GM18511 (cell line): ENCODE measurements around the gene LPP.

Experiments used
- ATAC-seq: cut with Tn5 transposase; IDR thresholded peaks from one replicate; pipeline ENCODE4 v1.9.1; 2021; ENCODE audit warnings: mild to moderate bottlenecking, moderate library complexity; ENCODE audit not compliant: unreplicated experiment

Gene LPP

DNA sequence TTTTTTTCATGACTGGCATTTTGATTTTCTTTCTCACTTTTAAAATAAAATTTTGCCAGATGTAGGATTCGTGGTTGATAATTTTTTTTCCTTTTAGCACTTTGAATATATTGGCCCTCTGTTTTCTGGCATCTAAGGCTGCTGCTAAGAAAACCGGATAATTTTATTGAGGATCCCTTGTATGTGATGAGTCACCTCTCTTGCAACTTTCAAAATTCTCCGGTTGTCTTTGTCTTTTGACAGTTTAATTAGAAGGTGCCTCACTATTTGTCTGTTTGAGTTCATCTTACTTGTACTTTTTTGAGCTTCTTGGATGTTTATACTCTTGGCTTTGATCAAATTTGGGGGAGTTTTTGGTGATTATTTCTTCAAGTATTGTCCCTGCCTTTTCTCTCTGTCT is 349.7 kb downstream of the LPP start:
- no peak for ATAC-seq

DNA sequence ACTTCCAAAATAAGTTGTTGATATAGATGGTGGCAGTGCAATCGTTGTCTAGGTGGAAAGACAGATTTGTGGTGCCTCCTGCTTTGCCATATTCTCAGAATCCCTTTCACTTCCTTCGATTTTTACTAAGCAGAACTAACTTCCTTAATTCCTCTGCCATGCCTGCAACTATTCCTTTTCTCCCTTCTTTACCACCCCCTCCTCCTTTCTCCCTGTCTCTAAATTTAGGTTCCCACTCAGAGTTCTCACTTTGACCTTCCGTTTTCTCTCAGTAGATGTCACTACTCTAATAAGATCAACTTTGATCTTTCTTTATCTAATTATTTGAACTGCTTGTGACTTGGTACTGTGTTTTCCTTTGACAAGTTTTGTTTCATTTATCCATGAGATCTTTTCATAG is 351.2 kb downstream of the LPP start:
- ATAC-seq: no peak

DNA sequence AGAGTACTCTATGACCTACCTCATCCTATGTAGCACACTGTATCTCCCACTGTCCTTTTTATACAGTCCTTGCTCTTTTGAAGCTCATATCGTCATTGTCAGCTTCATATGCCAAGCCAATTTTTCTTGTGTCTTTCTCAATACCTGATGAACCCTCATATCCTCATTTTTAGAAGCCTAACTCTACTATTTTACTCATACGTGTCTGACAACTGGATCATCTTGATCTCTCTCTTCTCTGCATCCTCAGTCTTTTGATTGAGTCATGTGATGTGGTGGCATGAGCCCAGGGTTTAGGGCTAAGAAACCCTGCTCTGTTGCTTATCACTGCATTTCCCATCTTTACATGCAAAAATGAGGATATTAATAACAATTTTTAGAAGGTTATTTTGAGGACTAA is 352.0 kb downstream of the LPP start:
- no peak for ATAC-seq

DNA sequence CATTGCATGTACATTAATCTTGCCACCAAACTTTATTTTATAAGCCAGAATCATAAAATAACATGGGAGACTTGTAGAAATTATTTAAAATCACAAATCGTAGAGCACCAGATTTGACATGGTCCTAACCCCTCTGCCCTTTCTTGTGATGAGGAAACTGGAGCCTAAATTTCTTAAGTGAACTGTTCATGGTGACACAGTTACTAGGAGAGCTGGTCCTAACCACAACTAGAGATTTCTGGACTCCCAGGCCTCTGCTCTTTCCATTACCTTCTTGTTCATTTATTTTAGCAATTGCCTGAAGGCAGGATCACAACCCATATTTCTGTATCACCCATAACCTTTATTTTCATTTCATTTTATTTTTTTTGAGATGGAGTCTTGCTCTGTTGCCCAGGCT is 352.5 kb downstream of the LPP start:
- no peak for ATAC-seq

DNA sequence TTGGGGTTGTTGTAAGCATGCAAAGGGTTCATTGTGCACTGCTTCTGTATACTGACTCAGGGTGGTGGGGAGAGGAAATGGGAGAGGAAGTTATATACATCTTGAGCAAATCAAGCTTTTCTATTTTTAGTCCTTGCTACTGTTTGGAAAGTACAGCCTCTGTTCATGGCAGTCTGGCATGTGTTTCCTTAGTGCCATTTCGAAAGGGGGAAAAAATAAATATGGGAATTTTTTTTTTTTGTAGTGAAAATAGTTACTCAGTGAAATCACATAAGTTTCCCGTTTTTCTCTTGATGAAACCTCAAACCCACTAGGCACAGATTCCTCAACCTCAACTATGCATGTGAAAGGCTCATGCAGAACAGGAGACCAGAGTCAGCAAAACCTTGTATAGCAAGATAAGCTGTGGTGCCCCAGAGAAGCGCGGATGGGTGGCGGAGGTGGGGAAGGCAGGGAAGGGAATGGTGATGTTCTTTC is 353.3 kb downstream of the LPP start:
- ATAC-seq: no peak

DNA sequence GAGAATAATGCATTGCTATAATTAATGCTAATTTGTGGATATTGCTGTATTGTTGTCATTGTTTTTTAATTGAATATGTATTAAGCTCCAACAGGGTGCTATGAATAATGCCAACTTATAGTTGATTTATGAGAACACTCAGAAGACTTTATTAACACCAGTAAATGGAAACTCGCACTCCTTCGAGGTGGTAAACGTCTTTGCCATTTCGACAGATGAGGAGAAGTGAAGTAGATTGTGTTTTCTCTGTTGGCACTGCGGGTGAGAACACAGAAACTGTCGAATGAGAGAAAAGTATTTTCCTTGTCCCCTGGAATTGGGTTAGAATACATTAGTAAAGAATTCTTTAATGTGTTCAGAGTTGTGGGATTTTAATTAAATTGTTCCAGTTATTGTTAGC is 354.5 kb downstream of the LPP start:
- ATAC-seq: no peak

DNA sequence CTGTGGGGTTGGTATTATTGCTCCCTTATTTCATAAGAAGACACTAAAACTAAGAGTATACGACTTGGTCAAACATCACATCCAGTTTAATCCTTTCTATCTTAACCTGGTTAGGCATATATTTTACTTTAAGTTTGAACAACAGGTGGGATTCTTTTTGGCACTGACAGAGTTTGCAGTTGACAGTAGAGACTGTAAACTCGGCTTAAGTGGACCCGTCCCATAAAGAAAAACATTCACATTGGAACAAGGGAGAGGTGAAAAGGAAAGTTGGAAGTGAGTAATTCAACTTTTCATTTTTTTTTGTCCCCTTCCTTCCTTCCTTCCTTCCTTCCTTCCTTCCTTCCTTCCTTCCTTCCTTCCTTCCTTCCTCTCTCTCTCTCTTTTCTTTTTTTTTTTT is 355.4 kb downstream of the LPP start:
- no peak for ATAC-seq

DNA sequence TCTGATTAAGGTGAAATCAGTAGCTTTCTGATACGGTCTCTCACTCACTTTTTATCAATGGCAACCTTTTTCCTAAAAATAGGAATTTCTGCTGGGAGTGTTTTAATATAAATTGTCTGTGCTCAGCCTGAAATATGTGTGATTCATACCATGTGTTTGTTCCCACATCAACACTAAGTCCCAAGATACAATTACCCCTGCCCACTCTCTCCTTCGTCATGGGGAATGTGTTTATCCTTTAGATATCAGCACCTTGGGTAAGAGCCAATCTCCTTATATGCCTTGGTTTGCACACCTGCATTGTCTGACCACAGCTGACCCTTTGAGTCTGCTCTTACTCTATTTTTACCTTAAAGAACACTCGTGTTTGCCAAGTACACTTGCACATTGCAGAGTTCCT is 356.4 kb downstream of the LPP start:
- ATAC-seq: no peak

DNA sequence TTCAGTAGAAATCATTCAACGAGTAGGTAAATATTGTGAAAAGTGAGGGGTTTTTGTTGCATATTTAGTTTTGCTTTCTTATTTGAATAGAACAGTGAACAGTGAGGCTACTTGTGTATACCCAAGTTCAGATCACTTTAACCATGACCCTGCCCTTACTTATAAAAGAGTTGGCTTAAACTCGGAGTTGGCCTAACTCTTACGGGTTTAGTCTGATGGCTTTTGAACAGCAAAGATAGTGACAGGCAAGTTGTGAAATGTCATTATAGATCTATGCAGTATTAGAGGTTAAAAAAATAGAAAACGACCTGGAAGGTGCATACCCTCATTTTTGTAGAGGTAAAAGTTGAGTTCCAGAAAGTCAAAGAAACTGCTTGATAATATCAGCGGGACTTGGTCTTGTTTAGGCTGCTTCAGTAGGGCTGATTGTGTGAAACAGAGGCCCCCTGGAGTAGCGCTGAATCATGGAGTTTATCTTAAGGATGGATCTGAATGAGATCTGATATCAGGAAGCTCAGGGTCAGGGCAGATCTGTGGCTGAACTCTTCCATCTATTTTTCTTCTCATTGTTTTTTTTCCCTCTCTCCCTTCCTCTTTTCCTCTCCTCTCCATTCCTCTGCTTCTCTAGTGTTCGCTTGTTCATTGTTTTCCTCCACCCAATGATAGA is 359.8 kb downstream of the LPP start:
- ATAC-seq: no peak

DNA sequence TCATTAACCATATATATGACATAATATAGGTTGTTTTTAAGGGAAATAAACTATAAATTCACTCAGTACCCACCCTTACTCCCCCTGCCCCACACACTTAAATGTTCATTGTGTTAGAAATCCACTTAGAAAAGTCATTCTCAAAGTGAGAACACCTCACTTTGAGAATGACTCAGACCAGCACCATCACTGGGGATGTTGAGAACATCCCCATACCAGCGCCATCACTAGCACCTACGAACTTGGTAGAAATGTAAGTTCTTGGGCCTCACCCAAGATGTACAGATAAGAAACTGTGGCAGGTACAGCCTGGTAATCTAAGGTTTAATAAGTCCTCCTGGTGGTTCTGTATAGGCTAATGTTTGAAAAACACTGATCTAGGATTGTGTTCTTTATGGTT is 362.6 kb downstream of the LPP start:
- ATAC-seq: no peak

DNA sequence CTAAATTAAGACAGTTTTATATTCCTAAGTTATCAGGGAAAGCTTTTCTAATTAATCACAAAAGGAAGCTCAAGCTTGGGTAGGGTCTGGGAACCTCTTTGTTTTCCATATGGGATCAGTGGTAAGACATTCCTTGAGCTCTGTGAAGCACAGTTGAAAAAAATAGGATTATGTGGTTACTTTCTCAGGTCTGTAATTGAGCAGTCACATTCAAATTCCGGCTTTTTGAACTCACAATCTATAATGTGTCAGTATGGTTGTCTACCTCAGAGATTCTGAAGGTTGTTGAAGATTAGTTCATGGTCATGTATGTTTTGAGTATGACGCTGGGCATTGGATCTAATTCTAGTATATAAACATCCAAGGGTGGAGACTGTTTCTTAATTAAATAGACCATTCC is 364.5 kb downstream of the LPP start:
- ATAC-seq: no peak

DNA sequence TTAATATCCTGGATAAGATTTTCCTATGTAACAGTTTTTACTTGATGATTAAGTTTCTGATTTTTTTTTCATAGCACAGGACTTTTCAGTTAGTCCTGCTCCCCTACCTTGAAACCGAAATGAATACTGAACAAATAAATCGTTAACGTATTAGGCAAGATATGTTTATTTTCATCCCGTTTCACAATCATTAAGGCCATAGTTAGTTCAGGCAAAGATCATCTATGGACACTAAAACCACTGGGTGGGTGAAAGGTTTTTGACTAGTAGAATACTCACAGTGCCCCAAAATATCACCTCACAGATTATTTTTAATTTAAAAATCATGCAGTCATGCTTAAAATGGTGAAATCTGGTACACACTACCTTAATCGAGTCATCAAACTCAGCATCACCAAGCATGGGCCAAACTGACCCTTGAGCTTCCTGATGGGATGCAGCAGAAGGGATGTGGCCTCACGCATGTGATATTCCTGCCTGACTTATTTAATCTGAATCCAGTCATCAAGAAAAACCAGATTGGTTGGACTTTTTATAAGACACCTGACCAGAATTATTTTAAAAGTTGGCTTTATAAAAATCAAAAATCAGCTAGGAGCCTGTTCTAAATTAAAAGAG is 365.0 kb downstream of the LPP start:
- ATAC-seq: no peak

DNA sequence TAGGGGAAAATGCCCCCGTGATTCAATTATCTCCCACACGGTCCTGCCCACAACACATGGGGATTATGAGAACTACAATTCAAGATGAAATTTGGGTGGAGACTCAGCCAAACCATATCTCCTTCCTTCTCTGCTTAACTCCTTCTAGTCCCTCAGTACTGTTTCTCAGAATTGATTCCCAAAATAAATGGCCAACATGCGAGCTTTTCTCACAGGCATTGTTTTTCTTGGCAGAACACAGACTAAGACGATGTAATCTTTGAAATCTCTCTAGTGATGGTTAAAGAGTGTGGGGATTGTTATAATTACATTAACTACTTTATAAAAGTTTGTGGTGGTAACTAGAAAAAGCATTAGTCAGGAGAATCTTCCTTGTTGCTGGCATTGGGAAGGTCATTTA is 366.5 kb downstream of the LPP start:
- ATAC-seq: no peak

DNA sequence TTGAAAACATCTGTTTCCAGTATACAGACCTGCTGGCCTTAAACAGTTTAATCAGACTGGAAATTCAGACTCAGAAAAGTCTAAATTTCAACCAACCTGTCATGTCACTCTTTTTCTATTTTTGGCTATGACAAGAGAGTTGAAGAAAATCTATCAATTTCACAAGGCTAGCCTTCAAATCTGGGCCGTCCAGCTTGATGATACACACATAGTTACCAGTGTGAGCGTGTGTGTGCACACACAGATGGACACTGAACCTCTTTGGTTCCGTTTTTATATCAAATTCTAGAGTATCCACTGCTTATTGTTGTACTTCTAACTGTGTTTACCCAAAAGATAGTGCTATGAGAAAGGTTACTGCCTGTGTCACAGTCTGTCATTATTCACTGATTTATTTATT is 368.2 kb downstream of the LPP start:
- ATAC-seq: no peak

DNA sequence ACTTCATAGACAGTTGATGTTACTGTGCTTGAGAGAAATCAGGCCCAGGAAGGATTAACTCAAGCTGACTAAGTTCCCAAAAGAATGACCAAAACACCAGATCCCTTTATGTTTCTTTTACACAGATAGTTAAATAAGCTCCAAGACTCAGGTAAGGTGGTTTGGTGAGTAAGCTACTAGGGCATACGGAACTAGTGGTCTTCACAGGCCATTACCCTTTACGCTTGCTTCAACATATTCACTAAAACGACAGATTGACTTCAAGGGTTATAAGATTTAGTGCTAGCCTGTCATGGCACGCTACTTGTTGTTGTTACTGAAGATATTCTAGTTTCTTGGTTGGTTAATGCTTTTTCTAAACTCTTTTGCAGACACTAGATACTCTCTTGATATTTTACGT is 369.3 kb downstream of the LPP start:
- no peak for ATAC-seq

DNA sequence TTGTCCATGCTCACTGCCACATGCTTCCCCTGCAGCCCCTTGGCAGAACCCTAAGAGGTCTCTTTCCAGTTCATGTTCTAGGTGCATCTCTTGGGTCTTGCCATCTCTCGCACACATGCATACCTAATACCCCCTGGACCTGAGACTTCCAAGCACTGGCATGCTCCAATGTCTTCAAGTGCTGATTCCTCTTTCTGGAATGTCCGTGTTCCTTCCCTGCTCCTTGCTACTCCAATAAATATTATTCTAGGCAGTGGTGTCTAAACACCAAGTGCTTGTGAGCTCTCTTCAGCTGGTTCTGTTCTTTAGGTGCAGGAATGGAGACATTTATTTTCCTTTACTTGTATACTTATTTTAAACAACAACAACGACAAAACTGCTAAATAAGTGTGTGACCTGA is 370.1 kb downstream of the LPP start:
- no peak for ATAC-seq

DNA sequence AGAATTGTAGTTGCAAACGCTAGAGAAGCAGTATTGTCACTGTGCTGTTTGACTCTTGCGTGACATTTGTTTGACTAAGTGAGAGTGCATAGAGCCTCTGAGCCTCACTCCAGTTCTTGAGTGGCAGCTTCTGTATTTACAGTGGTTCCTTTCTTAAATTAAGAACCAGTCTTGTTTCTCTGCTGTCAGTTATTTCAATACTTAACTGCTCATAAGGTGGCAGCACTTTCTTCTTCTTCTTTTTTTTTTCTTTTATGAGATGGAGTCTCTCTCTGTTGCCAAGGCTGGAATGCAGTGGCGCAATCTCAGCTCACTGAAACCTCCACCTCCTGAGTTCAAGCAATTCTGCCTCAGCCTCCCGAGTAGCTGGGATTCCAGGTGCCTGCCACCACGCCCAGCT is 372.1 kb downstream of the LPP start:
- no peak for ATAC-seq

DNA sequence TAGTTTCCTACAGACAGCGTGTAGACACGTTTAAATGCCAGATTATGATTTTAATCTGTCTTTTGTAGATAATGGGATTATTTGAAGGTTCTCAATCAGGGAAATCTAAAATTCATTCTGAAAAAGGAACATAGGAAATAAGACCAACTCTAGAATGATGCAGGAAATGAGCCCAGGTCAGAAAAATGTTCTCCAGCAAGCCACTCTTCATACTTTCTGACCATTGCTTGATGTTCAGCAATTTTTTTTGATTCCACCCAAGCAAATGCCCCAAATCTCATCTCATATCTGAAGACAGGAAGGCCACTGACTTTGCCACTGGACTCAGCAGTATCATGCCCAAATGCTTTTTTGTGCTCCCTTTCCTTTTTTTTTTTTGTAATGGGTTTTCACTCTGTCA is 373.4 kb downstream of the LPP start:
- no peak for ATAC-seq

DNA sequence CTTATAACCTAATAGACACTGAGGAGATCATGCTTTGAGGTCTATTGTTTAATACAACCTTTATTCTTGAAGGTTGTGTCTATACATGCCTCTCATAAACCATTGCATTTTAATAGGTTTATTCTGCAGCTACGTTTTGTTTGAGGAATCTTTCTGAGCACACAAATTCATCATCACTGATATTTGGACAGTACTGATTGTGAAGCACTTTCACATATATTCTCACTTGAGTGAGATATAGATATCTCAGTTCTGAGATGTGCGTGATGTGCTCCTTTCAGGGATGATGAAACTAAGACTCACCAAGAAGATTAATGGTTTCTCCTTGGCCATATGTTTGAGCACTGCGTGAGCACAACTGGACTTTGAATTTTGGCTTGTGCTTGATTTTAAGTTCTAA is 374.4 kb downstream of the LPP start:
- no peak for ATAC-seq

DNA sequence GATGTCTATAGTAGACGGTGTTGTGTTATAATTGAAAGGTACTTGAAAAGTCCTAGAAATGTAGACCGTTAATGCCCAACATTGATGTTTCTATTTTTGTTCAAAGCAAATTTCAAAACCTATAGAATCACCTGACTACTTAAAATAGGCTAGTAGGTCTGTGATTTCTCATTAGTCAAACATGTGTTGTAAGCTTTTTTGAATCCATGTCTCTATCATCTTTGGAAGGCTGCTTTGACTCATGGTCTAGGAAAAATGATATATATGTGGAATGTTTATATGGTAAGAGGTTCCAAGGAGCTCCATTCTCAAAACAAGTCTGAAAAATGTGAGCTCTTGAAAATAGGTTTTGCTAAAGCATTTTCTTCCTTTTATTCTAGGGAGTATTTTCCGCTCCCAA is 375.3 kb downstream of the LPP start:
- no peak for ATAC-seq

DNA sequence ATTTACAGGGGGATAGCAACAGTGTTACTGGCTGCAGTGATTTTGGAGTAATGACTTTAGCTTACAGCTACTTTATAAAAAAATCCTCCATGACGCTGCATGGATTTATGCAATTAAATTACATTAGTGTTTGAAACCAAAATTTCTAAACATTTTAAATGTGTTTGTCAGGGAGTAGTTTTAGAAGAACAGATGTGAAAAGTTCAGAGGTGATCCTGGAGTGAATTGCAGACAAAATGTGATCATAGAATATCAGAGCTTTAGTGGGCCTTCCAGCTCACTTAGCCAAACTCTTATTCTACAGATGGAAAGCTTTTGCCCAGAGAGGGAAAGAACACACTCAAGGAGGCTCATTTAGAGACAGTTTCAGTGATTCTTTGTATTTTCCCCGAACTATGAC is 376.3 kb downstream of the LPP start:
- no peak for ATAC-seq

DNA sequence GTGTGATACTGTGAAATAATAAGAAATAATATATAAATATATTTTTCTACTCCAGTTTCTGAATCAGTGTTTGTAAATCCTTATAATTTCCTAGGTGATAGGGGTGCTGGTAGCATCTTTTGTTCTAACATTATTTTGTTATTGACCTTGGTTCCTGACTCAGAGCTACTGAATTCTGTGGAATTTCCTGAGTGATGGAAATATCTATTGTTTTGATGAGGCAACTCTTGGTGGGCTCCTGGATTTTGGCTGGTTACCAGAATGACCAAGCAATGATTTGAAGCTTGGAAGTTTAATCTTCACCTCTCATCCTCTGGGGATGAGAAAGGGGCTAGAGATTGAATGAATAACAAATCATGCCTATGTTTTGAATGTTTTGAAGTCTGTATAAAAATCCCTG is 377.3 kb downstream of the LPP start:
- ATAC-seq: no peak

DNA sequence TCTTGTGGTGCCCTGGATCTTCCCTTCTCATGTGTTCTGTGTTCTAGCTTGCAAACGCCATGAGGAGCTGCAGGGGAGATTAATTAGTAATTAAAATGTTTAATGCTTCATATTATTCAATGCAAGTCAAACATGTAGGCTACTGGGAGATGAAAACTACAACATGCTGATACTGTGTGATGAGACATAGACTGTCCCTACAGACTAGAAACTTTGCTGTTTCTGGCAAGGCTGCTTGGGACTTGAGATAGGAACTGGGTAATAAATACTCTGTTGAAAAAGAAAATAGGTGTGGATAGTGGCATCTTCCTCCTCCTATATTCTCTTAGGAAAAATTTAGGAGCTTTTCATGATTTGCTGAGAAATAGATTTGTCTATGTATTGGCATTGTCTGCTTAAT is 379.2 kb downstream of the LPP start:
- ATAC-seq: no peak
